NCI-H526 treated with DMSO at 0.1 percent for 48 hours (cell line): ENCODE data around the gene SLC16A6.
"Not testable (repeated sequence)": the region's sequence is repeated elsewhere in the genome, so short reads cannot be mapped to it uniquely, and the experiment has no call there.

Experiments used
- DNase-seq: peaks from one replicate; lab custom pipeline; 2025; lab: John Stamatoyannopoulos, UW

The SLC16A6 gene

GRCh38 chr17:68290268-68290954 lies 516 bp downstream of the SLC16A6 start:
- DNase-seq = no peak

- no peak for DNase-seq
Observed at GRCh38 chr17:68289936-68290267, 1.0 kb downstream of the SLC16A6 start.

GRCh38 chr17:68289473-68289872 lies 1.5 kb downstream of the SLC16A6 start:
- no peak for DNase-seq

DNA sequence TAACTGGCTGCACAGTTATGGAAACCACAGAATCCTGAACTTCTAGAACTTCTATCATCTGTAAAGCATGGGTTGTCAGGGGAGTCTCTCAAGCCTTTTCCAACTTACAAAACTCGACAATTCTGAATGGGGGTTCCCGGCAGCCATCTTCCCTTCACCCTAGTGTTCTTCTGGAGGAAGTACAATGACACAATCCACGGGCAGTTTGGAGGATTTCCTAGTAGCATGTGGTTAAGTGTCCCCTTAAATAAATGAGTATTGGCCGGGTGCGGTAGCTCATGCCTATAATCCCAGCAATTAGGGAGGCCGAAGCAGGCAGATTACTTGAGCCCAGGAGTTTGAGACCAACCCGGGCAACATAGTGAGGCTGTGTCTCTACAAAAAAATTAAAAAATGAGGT lies 2.1 kb downstream of the SLC16A6 start:
- no peak for DNase-seq

GRCh38 chr17:68288375-68288774 lies 2.6 kb downstream of the SLC16A6 start:
- peak; percentile 52 for DNase-seq

DNA sequence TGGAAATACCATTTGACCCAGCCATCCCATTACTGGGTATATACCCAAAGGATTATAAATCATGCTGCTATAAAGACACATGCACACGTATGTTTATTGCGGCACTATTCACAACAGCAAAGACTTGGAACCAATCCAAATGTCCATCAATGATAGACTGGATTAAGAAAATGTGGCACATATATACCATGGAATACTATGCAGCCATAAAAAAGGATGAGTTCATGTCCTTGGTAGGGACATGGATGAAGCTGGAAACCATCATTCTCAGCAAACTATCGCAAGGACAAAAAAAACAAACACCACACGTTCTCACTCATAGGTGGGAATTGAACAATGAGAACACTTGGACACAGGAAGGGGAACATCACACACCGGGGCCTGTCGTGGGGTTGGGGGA lies 9.0 kb downstream of the SLC16A6 start:
- not testable (repeated sequence) for DNase-seq

- no peak for DNase-seq
Observed at GRCh38 chr17:68277807-68278206, 13.1 kb downstream of the SLC16A6 start.

GRCh38 chr17:68276339-68276738 lies 14.6 kb downstream of the SLC16A6 start:
- DNase-seq = not testable (repeated sequence)

DNA sequence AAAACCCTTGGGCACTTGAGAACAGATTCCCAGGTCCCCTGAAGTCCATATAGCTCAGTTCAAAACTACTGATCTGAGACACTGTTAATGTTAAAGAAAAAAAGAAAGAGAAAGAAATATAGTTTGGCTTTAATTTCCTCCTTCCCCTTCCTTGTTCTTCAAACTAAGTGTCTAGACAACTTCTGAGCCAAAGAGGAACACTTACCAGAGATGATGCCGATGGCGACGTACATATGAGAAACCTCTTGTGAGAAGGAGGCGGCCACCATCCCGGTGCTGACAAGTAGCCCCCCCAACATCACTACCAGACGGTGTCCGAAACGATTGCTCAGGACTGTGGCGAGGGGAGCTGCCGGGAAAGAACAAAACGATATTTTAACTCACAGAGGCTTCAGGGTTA lies 17.2 kb downstream of the SLC16A6 start:
- DNase-seq = no peak

DNA sequence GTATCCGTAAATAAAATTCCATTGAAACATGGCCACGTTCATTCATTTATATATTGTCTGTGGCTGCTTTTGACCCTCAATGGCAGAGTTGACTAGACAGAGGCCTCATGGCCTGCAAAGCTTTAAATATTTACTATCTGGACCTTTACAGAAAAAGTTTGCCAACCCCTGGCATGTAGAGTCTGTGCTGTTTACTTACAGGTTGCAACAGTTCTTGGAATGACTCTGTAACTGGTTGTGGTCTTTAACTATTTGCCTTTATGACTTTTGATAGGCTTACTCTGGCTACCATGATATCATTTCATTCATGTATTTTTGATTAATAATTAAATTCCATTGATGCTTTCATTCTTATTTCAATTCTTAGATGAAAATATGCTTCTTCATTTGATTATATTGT lies 25.1 kb downstream of the SLC16A6 start:
- not testable (repeated sequence) for DNase-seq

DNA sequence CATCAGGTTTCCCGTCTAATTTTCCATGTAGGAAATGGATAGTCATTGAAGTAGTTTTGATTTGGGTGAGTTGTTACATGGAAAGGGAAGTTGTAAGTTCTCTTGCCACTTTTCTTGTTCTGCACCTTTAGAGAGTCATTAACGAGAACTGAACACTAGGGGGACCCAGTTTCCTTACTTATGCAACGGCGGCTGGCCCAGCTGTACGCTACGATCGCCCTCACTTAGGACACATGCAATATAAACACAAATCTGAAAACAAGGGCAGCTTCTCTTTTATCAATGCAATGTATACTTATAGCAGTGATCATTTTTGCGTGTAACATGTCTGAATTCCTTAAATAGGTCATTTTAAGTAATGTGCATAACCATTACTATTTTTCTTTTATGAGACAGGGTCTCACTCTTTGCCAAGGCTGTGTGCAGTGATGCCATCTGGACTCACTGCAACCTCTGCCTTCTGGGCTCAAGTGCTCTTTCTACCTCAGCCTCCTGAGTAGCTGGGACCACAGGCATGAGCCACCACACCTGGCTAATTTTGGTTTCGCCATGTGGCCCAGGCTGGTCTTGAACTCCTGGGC lies 27.7 kb downstream of the SLC16A6 start:
- DNase-seq = peak; percentile 22

- DNase-seq = not testable (repeated sequence)
Observed at GRCh38 chr17:68262467-68262866, 28.5 kb downstream of the SLC16A6 start.

DNA sequence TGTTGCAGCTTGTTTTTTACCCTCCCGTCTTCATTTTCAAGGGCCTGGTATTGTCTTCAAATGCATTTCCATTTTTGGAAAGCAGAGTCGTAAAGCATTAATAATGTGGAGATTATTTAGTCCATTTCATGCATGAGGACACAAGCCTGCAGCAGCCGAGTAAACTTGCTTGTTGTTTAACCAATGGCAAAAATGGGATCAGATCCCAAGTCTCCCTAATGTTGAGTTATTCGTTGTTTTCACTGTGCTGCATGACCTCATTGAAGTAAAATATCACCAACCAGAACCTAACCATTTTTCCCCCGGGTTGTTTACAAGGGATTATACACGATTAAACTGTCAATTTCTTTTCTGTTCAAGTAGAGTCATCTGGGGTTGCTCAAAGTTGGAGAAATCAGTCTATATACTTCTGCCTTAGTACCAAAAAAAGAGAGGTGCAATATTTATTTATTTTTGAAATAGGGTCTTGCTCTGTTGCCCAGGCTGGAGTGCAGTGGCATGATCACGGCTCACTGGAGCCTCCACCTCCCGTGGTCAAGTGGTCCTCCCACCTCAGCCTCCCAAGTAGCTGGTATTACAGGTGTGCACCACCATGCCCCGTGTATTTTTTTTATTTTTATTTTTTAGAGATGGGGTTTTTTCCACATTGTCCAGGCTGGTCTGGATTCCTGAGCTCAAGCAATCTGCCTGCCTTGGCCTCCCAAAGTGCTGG lies 30.7 kb downstream of the SLC16A6 start:
- DNase-seq = no peak

GRCh38 chr17:68259648-68259951 lies 31.3 kb downstream of the SLC16A6 start:
- DNase-seq = not testable (repeated sequence)

- DNase-seq = not testable (repeated sequence)
Observed at GRCh38 chr17:68258890-68259647, 31.9 kb downstream of the SLC16A6 start.

DNA sequence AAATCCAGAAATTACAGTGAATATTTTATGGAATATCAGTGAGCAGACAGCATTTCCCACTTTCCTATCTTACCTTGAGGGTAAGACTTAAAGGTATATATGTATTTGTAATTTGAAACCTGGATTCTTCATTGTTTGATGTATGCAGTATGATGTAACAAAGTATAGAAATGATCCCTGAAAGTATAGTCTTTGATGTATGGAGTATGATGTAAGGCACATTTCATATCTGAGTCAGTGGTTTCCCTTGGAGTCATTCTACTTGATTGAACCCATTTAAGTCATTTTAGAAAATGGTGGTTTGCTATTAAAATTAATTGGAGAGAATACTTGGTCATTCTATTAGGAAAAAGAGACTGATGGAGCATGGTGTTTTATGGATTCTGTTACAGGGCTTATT lies 33.0 kb downstream of the SLC16A6 start:
- DNase-seq = no peak

DNA sequence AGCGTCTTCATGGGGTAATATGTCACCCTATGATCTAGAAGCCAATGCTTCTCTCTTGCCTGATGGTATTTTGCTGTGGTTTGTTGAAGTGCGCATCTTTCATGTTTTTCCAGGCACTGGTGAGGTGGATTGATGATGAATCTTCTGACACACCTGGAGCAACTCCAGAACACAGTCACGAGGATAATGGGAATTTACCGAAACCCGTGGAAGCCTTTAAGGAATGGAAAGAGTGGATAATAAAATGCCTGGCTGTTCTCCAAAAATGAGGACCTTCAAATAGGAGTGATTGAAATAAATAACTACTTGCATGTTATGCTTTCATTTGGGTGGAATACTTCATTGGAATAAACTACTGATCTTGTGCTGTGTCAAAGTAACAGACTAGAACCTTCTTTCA lies 34.2 kb downstream of the SLC16A6 start:
- not testable (repeated sequence) for DNase-seq

DNA sequence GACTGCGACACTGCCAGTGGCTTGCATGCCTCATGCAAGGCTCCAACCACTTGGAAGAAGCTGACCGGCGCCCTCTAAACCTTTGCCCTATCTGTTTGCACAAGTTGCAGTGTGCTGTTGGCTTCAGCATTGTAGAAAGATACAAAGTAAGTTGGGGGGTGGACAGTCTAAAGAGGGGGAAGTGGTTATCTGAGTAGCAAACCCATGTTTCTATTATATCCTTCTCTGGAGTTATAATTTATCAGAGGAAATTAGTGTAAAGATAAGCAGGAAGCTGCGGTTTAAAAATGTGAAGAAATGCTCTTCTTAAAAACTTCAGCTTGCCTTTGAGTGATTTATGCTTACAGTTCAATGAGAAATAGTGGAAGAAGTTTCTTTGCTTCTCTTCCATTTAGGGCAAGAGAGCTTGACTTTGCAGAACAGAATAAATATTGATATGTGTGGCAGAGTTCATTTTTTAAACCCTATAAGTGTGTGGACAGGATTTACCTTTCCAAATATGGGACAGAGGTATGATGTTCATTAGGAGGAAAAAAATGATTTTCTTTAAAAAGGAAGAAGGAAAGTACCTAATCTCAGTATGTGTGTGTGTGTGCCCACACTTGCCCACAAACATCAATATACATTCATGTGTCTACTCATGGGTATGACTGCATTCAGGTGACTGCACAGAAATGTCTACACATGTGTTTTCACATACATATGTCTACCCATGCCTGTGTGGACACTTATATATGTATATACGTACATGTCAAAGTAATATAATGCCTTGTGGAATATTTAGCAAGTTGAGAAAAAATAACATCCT lies 35.0 kb downstream of the SLC16A6 start:
- no peak for DNase-seq

- no peak for DNase-seq
Observed at GRCh38 chr17:68255151-68255550, 35.8 kb downstream of the SLC16A6 start.

DNA sequence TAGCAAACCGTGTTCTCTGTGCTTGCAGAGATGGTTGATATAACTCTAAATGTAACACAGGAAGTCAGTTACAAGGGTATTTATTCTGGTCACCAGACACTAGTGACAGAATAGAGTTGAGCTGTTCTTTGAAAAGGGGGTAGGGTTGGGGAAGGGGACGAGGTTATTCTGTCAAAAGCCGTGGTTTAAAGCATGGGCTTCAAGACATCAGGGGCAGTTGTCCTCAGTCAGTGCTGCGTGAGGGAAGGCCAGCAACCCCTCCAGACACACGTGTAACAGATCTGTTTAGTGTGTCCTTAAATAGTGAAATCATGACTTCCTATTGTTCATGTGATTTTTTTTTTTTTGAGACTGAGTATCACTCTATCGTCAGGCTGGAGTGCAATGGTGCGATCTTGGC lies 37.5 kb downstream of the SLC16A6 start:
- DNase-seq = not testable (repeated sequence)

GRCh38 chr17:68249354-68249765 lies 41.6 kb downstream of the SLC16A6 start:
- no peak for DNase-seq

- no peak for DNase-seq
Observed at GRCh38 chr17:68248891-68249290, 42.0 kb downstream of the SLC16A6 start.
